T follicular helper cell (primary cell): ENCODE results near the gene HIP1.
"Not testable (repeated sequence)": the region's sequence is repeated elsewhere in the genome, so short reads cannot be mapped to it uniquely, and the experiment has no call there.

Source experiments
- DNase-seq: peaks from one replicate; pipeline ENCODE4 v3.0.0-alpha.2; 2020; ENCODE audit warnings: low read depth

Gene HIP1

GRCh38 chr7:75573477-75574019 lies 165.2 kb downstream of the HIP1 start:
- DNase-seq = no peak

DNA sequence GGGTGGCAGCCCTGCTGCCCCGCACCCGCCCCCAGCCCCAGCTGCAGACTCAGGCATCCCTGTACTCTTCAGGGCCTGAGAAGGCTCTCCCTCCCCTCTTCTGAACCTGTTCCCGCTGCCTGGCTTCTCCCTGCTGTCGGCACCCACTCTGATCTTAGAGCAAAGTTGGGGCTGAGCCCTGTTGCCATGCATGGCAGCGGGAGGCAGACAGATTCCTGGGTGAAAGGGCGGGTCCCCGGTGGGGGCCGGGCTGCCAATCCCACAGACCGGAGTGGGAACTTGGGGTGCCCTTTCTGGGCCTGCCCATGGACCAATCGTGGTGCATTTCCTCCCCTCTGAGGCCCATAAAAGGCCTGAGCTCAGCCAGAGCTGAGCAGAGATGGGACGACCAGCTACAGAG lies 165.9 kb downstream of the HIP1 start:
- no peak for DNase-seq

DNA sequence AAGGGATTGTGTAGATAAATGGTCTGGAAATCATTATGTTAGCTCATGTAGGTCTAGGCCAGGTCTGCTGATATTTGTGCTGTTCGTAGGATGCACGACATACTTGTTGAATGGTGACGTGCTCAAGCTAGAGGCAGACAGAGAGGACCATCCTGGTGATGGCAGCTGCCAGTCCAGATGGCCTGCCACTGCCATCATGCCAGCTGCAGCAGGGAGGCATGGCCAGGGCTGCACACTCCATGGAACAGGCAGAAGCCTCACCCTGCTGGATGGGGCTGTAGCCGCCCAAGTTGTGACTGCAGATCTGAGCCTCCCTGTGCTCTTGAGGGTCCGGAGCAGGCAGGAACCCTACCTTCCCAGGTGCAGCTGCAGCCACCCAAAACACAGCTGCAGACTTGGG lies 166.3 kb downstream of the HIP1 start:
- DNase-seq = no peak

DNA sequence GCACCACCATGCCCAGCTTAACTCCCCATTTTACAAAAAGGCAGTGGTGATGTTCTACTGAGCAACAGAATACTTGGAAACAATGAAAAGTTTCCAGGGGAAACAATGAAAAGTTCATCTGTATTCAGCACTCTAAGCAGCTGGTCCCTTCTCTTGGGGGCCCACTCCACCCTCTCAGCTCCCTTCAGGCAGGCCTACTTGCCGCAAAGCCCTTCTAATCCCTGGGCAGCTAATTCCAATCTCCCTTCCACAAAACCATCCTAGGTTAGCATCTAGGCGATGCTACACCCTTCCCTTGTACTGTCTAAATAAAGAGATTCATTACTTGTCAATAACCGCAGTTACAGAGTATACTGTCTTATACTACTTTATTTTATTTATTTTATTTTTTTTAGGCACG lies 167.5 kb downstream of the HIP1 start:
- DNase-seq = no peak

GRCh38 chr7:75569629-75570282 lies 169.0 kb downstream of the HIP1 start:
- DNase-seq = not testable (repeated sequence)

DNA sequence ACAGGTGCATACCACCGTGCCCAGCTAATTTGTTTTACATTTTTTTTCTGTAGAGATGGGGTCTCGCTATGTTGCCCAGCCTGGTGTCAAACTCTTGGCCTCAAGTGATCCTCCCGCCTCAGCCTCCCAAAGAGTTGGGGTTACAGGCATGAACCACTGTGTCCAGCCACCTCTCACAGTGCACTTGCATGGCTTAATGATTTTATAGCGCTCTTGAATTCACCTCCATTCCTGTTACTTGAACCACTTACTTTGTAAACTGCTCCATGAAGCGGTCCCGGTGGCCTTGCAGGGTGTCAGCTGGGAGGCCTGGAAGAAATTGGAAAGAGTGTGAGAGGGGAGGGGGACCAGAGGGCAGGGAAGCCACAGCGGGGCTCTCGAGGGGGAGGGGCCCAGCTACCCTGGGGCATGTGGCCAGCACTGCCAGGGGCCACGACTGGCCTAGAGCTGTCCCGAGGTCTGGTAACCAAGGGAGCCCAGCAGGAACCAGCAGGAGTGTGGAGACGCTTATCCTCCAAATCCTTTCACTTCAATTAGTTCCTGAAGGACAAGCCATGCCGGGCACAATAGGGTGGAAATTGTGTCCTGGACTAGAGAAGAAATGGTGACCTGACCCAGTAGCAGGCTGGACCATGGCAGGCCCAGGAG lies 170.7 kb downstream of the HIP1 start:
- DNase-seq = no peak

GRCh38 chr7:75565132-75565837 lies 173.5 kb downstream of the HIP1 start:
- no peak for DNase-seq

- no peak for DNase-seq
These were observed 175.6 kb downstream of the HIP1 start for GRCh38 chr7:75563171-75563570.

- DNase-seq = no peak
These were observed 178.8 kb downstream of the HIP1 start for GRCh38 chr7:75559976-75560365.

DNA sequence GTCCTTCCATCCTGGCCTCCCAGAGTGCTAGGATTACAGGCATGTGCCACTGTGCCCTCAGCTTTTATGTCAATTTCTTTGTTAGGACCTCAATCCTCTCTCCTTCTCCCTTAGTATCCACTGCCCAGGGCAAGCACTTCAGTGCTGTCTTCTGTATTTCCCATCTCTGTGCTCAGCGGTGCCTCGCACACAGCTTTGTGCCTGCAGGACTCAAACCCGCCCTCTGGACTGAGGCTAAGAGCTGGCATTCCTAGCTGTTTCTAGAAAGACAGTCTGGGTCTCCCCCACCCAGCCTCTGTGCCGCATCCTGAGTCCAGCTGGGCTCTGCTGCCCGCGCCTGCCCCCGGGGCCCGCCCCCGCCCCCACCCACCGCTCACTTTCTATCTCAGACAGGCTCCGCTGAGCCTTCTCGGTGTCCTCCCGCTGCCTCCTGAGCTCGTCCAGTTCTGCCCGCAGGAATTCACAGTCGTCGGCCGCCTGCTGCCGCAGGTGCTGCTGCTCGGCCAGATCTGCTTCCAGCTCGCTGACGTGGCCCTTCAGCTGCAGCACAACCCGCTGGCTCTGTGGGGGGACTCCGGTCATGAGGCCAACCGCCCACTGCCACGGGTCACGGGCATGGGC lies 179.3 kb downstream of the HIP1 start:
- DNase-seq = no peak

- DNase-seq = not testable (repeated sequence)
These were observed 181.9 kb downstream of the HIP1 start for GRCh38 chr7:75556835-75557234.

DNA sequence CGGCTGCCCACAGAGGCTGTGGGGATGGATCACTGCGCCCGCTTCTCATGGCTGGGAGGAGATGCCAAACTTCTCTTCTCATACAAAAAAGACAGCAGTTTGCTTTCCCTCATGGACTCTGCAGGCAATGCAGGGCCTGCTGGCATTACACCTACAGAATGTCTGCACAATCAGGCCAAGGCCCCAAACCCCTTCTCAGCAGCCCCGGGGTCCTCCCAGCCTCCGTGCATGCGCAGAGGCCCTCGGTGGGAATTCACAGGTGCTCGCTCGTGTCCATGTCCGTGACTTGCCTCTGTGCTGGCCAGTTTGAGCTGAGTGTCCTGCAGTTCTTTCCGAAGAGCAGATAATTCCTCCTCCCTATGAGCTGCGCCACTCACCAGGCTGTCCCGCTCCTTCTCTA lies 183.0 kb downstream of the HIP1 start:
- DNase-seq = no peak

GRCh38 chr7:75546237-75547015 lies 192.3 kb downstream of the HIP1 start:
- no peak for DNase-seq

GRCh38 chr7:75537731-75538130 lies 201.0 kb downstream of the HIP1 start:
- DNase-seq = no peak

- DNase-seq = no peak
These were observed 201.7 kb downstream of the HIP1 start for GRCh38 chr7:75536940-75537538.

DNA sequence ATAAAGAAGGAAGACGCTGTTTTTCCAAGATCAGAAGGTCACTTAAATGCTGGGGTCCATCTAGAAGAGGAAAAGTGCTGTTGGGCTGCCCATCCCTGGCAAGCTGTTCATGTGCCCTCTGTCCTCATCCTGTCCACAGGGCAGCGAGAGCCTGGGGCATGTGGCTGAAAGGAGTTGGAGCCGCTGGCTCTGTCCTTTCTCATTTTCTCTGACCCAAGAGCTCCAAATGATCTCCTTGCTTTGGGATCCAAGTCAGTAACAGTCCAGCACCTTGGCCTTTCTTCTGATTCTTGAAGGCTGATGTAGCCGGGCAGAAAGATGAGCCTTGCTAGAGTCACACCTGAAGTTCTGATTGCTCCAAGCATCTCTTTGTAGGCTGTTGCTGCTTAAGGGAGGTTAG lies 202.2 kb downstream of the HIP1 start:
- no peak for DNase-seq

- no peak for DNase-seq
These were observed 203.9 kb downstream of the HIP1 start for GRCh38 chr7:75534727-75535307.

DNA sequence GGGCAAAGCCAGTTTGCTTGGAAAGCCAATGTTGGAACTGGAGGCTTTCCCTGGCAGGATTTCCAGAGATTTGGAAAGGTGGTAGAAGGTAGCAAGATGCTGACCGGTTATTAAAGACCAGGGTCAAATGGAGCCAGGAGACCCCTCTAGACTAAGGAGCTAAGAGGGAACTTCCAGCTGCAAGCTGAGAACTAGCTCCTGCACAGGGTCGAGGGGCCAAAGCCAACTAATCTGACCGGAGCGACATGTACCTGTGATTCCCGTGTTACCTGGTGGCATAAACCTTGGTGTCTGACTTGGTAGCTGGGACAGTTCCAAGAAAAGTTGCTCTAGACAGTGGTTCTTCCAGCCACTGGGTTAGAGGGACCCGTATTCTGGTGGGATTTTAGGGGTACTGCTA lies 204.8 kb downstream of the HIP1 start:
- DNase-seq = no peak

DNA sequence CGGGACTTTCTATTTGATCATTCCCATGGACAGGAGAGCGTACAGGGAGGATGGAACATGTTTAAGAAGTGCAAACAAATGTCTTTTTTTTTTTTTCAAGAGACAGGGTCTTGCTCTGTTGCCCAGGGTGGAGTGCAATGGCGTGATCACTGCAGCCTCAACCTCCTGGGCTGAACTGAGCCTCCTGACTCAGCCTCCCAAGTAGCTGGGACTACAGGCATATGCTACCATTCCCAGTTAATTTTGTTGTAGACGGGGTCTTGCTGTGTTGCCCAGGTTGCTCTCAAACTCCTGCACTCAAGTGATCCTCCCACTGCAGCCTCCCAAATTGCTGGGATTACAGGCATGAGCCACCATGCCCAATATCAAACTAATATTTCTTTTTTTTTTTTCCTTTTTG lies 206.1 kb downstream of the HIP1 start:
- DNase-seq = no peak

DNA sequence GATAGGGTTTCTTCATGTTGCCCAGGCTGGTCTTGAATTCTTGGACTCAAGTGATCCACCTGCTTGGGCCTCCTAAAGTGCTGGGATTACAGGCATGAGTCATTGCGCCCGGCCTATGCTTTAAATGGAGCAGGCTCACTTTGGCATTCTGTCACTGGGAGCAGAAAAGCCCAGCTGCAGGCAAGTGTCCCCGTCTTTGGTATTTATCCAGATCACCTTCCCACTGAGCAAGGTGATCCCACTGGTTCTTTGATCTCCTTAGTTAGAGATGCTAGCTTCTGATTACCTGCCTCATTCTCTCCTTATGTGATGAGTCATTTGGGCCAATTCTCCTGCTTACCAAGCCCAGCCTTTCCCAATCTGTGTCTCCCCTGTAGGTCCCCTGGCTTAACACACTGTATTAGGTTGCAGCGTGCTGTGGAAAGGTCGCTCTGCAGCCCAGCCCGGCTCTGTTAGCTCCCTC lies 207.4 kb downstream of the HIP1 start:
- DNase-seq = no peak

GRCh38 chr7:75527224-75527722 lies 211.5 kb downstream of the HIP1 start:
- not testable (repeated sequence) for DNase-seq
